ENCODE data around the gene IQGAP2. TPM values are rescaled to one million over a fixed set of nuclear protein-coding genes. Genes with fewer than 3 reads are reported as not detected.

IQGAP2 gene
- polyA plus RNA-seq, 1 experiment, result 0.01 TPM

DNA sequence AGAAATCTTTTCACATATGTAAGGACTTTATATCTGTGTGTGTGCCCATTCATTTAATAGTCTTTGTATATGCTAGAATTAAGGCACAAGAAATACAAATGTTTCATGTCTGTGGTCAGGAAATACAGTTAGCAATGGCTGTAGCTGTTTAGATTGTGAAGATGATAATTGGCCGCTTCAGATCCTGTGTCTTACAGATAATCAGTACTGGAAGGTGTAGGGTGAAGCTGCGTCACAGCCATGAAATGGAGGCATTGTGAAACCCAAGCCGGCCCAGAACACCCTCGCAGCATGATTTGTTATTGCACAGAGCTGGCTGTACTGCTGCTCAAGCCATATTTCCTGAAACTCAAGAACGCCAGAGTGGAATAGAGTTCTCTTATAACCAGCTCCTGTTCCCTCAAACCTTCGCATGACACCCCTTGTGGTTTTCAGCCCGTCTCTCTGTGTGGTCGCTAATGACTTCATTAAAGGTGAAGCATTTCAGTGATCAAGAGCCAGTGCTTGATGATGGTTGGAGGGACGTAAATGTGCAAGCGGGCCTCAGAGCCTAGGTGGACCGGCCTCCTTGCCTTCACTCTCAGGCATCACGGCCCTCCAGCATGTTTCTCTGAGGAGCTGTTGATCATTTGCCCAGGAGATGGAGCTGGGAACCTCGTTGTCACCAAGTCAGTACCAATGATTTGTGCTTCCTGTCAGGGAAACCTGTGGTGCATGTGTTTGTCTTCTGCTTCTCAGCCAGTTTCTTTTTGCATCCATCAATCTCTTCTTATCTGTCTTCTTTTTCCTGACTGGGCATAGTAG, 140.0 kb downstream of the IQGAP2 start:
- no peak for TF ChIP-seq CTCF (IDR thresholded peaks at IDR 0.05; ENCODE audit: insufficient read depth, low read depth, low read length)
- Histone ChIP-seq H3K4me3 (ENCODE audit: low read depth, low read length) (no peak overlapping the region), H3K36me3 (ENCODE audit: control insufficient read depth, insufficient read depth, low read length) (no peaks in the 10 kb centered on the region), H3K27me3 (ENCODE audit: control insufficient read depth, insufficient read depth, low read length) (no peaks in the 10 kb centered on the region; the same call in 1 of the 2 replicates)
- DNase-seq (ENCODE audit: low read depth), result no peak
- POLR2A ChIA-PET, result no interaction called here
- CTCF ChIA-PET, result interaction anchor here (1.1 kb wide), 1 partner anchor 22 kb away, joined by 3 read pairs; no protein-coding TSS in a partner anchor

DNA sequence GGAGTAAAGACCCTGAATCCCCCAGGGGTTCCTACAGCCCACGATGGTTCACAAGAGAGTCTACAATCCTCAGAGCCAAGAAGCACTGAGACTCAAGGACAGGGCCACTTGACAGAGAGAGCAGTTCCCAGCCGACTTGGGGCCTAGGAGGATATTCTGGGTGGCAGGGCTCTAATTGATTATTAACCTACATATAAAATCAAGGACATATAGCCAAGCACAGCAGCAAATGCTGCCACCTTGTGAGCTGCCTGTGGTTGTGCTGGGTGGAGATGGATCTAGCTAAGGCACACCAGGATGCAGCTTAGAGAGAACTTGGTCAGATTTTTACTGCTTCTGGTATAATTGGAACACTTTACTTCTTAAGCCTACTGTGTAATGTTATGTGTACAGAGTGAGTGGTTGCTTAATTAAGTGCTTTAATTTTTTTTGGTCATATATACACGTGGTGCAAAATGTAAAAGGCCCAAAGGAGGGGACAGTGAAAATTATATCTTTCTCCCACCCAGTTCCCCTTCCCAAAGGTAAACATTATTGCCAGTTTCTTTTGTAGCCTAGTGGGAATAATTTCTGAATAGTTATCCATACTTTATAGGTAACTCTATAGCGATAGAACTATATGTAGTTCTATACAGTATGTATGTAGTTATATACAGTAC, 141.3 kb downstream of the IQGAP2 start:
- ChIA-PET CTCF (no interaction called here), POLR2A (no interaction called here)
- no peaks in the 10 kb centered on the region for H3K36me3 ChIP-seq (ENCODE audit: control insufficient read depth, insufficient read depth, low read length)
- no peaks in the 10 kb centered on the region; the same call in 1 of the 2 replicates for H3K27me3 ChIP-seq (ENCODE audit: control insufficient read depth, insufficient read depth, low read length)
- TF ChIP-seq CTCF (IDR thresholded peaks at IDR 0.05; ENCODE audit: insufficient read depth, low read depth, low read length), result no peak
- H3K4me3 ChIP-seq (ENCODE audit: low read depth, low read length), result no peak overlapping the region
- no peak for DNase-seq (ENCODE audit: low read depth)

DNA sequence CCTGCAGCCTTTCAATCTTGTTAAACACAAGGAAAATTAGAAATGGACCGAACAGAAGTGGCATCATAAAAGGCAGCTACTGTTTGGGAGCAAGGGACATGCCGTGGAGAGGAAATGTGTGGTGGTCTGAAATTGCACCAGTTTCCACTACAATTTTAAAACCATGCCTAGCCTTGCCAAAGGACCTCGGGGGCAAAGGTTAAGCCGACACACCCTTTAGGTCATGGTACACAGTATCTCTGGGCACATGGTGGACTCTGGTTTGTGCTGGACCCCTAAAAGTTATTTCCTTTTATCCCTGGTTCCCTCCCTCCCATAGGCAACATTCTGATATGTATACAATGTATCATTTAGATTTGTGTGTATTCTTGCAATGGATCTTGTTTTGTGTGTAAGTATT, 142.1 kb downstream of the IQGAP2 start:
- no peaks in the 10 kb centered on the region; the same call in 1 of the 2 replicates for H3K27me3 ChIP-seq (ENCODE audit: control insufficient read depth, insufficient read depth, low read length)
- no peak overlapping the region for H3K4me3 ChIP-seq (ENCODE audit: low read depth, low read length)
- DNase-seq (ENCODE audit: low read depth), result no peak
- CTCF ChIA-PET, result no interaction called here
- no peaks in the 10 kb centered on the region for H3K36me3 ChIP-seq (ENCODE audit: control insufficient read depth, insufficient read depth, low read length)
- TF ChIP-seq CTCF (IDR thresholded peaks at IDR 0.05; ENCODE audit: insufficient read depth, low read depth, low read length), result no peak
- POLR2A ChIA-PET, result no interaction called here

DNA sequence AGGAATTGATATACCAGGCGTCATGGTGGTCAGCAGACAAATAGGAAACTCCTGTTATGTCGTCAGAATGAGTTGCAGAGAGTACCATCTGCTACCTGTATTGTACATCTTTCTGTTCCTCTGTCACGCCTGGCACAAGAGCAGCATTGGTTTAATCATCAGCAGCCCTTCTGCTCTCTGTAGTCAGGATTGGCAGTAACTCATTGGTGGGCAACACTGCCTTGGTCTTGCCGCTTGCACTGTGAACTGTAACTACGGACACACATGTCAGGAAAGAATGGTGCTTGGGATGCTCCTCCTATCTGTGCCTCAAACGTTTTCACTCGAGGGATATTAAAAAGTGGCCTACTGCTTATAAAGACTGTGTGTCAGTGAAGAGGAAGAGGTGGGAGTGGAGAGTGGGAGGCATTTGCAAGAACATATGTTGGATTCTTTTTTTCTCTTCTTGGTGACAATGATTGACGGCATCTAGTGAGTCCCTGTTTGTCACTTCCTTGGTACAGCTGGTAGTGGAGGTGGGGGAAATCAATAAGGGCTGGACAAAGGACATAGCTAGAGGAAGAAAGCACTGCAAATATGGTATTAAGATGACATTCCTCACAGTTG, 143.5 kb downstream of the IQGAP2 start:
- CTCF ChIA-PET, result interaction anchor here (0.9 kb wide), 1 partner anchor 25 kb away, joined by 4 read pairs; no protein-coding TSS in a partner anchor
- Histone ChIP-seq H3K27me3 (ENCODE audit: control insufficient read depth, insufficient read depth, low read length) (no peaks in the 10 kb centered on the region; the same call in 1 of the 2 replicates), H3K4me3 (ENCODE audit: low read depth, low read length) (no peak overlapping the region), H3K36me3 (ENCODE audit: control insufficient read depth, insufficient read depth, low read length) (no peaks in the 10 kb centered on the region)
- no peak for TF ChIP-seq CTCF (IDR thresholded peaks at IDR 0.05; ENCODE audit: insufficient read depth, low read depth, low read length)
- POLR2A ChIA-PET, result no interaction called here
- DNase-seq (ENCODE audit: low read depth), result no peak
